GM23338 (cell line): Measurements from ENCODE around the gene USP6NL.

Source experiments
- CREB1 ChIP-seq: fragments of 250-450 bp; sonication (Bioruptor Pico); IDR thresholded peaks from 2 replicates; pipeline ENCODE4 v1.5.0; 2020; ENCODE audit warnings: low read depth, mild to moderate bottlenecking, moderate library complexity
- EZH2 ChIP-seq: fragments of 200-600 bp; sonication (generic); IDR thresholded peaks from one replicate; pipeline ENCODE4 v1.8.0; 2017; ENCODE audit warnings: antibody characterized with exemption, mild to moderate bottlenecking, low read depth; ENCODE audit not compliant: unreplicated experiment
- EZH2phosphoT487 ChIP-seq: fragments of 200-600 bp; sonication (generic); IDR thresholded peaks from one replicate; pipeline ENCODE4 v1.8.1; 2018; ENCODE audit warnings: antibody characterized with exemption; ENCODE audit not compliant: unreplicated experiment
- JUNB ChIP-seq: IDR thresholded peaks from one replicate; pipeline ENCODE4 v1.6.1; 2016; ENCODE audit warnings: antibody characterized with exemption; ENCODE audit not compliant: unreplicated experiment
- NANOG ChIP-seq: IDR thresholded peaks from 2 replicates; pipeline ENCODE4 v1.6.1; 2016; ENCODE audit warnings: antibody characterized with exemption, borderline replicate concordance
- POLR2AphosphoS5 ChIP-seq: IDR thresholded peaks from 2 replicates; pipeline ENCODE4 v1.6.1; 2016; ENCODE audit warnings: antibody characterized with exemption, low read depth
- STAT1 ChIP-seq: IDR thresholded peaks from one replicate; pipeline ENCODE4 v1.6.1; 2016; ENCODE audit warnings: antibody characterized with exemption; ENCODE audit not compliant: unreplicated experiment
- ZNF114 ChIP-seq: fragments of 250-450 bp; sonication (Bioruptor Pico); IDR thresholded peaks from 2 replicates; pipeline ENCODE4 v1.5.0; 2020; ENCODE audit warnings: mild to moderate bottlenecking, moderate library complexity
- TF ChIP-seq, protein P1 (sequence below), 2 experiments: fragments of 200-600 bp in 1 of 2; sonication (generic) in 1 of 2; conservative IDR thresholded peaks; 2 replicates each; pipeline versions ENCODE4 v1.5.1 to v1.6.1; 2016 to 2017; ENCODE audit warnings: antibody characterized with exemption in 2 of 2, low read depth in 2 of 2, mild to moderate bottlenecking in 2 of 2, moderate library complexity in 1 of 2
- TF ChIP-seq, protein P2 (sequence below): IDR thresholded peaks from one replicate; pipeline ENCODE4 v1.6.1; 2018; ENCODE audit warnings: antibody characterized with exemption; ENCODE audit not compliant: unreplicated experiment
- TF ChIP-seq, protein P3 (sequence below): IDR thresholded peaks from 2 replicates; pipeline ENCODE4 v1.6.1; 2016; ENCODE audit warnings: antibody characterized with exemption

DNA sequence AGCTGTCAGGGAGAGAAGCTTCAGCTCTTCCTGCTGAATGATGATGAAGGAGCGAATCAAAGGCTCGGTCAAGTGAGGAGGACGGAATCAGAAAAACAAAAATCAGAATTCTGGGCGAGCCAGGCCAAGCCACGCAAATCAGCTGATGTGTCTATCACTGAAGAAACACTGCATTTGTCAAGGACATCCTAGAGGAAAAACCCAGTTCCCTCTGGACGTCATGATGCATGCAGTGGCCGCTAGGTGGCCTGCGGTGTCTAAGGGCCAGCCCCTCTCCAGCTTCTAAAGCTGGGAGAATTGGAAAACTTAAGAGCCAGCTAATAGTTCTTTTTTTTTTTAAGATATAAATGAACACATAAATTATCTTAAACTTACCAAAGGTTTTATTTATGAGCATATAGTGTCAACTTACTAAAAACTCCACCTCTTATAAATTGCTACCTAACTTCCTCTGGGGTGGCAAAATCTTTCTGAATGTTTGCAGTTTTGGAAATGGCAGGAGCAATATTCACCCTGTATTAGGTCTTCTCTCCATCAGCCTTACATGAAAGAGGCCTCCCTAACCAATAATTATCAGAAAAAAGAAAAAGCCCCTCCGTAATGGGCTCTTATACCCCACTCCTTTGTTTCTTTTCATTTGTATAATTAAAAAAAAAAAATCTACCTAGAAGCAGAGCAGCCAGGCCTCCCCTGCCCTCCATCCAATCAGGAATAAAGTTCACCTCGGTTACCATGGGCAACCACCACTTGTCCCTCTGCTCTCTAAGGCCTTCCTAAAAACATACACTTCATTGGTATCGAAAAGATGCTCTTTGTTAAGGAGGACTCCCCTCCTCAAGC lies 186.8 kb downstream of the USP6NL start:
- TF ChIP-seq, protein P1, sequence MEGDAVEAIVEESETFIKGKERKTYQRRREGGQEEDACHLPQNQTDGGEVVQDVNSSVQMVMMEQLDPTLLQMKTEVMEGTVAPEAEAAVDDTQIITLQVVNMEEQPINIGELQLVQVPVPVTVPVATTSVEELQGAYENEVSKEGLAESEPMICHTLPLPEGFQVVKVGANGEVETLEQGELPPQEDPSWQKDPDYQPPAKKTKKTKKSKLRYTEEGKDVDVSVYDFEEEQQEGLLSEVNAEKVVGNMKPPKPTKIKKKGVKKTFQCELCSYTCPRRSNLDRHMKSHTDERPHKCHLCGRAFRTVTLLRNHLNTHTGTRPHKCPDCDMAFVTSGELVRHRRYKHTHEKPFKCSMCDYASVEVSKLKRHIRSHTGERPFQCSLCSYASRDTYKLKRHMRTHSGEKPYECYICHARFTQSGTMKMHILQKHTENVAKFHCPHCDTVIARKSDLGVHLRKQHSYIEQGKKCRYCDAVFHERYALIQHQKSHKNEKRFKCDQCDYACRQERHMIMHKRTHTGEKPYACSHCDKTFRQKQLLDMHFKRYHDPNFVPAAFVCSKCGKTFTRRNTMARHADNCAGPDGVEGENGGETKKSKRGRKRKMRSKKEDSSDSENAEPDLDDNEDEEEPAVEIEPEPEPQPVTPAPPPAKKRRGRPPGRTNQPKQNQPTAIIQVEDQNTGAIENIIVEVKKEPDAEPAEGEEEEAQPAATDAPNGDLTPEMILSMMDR (conservative IDR thresholded peaks at IDR 0.05; ENCODE audit: low read depth in 2 of 2), result peak; percentile 88 to 96
- no peak for TF ChIP-seq POLR2AphosphoS5
- TF ChIP-seq CREB1, result no peak; the same call in 1 of the 2 replicates
- TF ChIP-seq, protein P2, sequence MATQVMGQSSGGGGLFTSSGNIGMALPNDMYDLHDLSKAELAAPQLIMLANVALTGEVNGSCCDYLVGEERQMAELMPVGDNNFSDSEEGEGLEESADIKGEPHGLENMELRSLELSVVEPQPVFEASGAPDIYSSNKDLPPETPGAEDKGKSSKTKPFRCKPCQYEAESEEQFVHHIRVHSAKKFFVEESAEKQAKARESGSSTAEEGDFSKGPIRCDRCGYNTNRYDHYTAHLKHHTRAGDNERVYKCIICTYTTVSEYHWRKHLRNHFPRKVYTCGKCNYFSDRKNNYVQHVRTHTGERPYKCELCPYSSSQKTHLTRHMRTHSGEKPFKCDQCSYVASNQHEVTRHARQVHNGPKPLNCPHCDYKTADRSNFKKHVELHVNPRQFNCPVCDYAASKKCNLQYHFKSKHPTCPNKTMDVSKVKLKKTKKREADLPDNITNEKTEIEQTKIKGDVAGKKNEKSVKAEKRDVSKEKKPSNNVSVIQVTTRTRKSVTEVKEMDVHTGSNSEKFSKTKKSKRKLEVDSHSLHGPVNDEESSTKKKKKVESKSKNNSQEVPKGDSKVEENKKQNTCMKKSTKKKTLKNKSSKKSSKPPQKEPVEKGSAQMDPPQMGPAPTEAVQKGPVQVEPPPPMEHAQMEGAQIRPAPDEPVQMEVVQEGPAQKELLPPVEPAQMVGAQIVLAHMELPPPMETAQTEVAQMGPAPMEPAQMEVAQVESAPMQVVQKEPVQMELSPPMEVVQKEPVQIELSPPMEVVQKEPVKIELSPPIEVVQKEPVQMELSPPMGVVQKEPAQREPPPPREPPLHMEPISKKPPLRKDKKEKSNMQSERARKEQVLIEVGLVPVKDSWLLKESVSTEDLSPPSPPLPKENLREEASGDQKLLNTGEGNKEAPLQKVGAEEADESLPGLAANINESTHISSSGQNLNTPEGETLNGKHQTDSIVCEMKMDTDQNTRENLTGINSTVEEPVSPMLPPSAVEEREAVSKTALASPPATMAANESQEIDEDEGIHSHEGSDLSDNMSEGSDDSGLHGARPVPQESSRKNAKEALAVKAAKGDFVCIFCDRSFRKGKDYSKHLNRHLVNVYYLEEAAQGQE, result no peak
- TF ChIP-seq STAT1, result no peak
- TF ChIP-seq EZH2phosphoT487, result no peak
- TF ChIP-seq EZH2, result no peak
- no peak for TF ChIP-seq NANOG
- TF ChIP-seq JUNB, result no peak
- TF ChIP-seq ZNF114, result no peak
- TF ChIP-seq, protein P3, sequence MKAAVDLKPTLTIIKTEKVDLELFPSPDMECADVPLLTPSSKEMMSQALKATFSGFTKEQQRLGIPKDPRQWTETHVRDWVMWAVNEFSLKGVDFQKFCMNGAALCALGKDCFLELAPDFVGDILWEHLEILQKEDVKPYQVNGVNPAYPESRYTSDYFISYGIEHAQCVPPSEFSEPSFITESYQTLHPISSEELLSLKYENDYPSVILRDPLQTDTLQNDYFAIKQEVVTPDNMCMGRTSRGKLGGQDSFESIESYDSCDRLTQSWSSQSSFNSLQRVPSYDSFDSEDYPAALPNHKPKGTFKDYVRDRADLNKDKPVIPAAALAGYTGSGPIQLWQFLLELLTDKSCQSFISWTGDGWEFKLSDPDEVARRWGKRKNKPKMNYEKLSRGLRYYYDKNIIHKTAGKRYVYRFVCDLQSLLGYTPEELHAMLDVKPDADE, result no peak
